Thoracic aorta (tissue), 2 donors: ENCODE measurements around the gene EMC6. TPM values are rescaled to one million over a fixed set of nuclear protein-coding genes. Genes with fewer than 3 reads are reported as not detected.
A peak's percentile ranks its signal among the peaks of the same experiment; 100 is the strongest.

Source experiments
- ATAC-seq: fragments of 150-250 bp; one replicate; pipeline ENCODE4 v1.8.0; 2017; ENCODE audit warnings: low read depth; ENCODE audit not compliant: insufficient number of reproducible peaks, low FRiP score
- DNase-seq: peaks from one replicate; pipeline ENCODE4 v3.0.0-alpha.2; 2020; ENCODE audit warnings: low spot score
- H3K27ac ChIP-seq, 2 donors: fragments of 200-600 bp; sonication (generic); 1 replicate in 1 of 2; 2 replicates in 1 of 2; pipeline ENCODE4 v1.5.1; 2016; ENCODE audit warnings: mild to moderate bottlenecking in 2 of 2, moderate library complexity in 2 of 2
- H3K27me3 ChIP-seq: fragments of 200-600 bp; sonication (generic); replicated peaks from 2 replicates; pipeline ENCODE4 v1.6.0; 2016; ENCODE audit warnings: mild to moderate bottlenecking; ENCODE audit not compliant: insufficient read depth
- H3K36me3 ChIP-seq: fragments of 200-600 bp; sonication (generic); one replicate; pipeline ENCODE4 v1.5.1; 2016
- H3K4me1 ChIP-seq, 2 donors: fragments of 200-600 bp; sonication (generic); 1 replicate in 1 of 2; 2 replicates in 1 of 2; pipeline versions ENCODE4 v1.5.1 to v1.6.0; 2016; ENCODE audit warnings: low read depth in 2 of 2, mild to moderate bottlenecking in 1 of 2; ENCODE audit not compliant: control insufficient read depth in 1 of 2
- H3K4me3 ChIP-seq: fragments of 200-600 bp; sonication (generic); 2 replicates; pipeline ENCODE4 v1.5.1; 2016; ENCODE audit warnings: mild to moderate bottlenecking
- H3K9me3 ChIP-seq: fragments of 200-600 bp; sonication (generic); 2 replicates; pipeline ENCODE4 v1.5.1; 2016
- CTCF ChIP-seq: fragments of 200-600 bp; sonication (generic); IDR thresholded peaks from one replicate; pipeline ENCODE4 v1.5.1; 2019; ENCODE audit warnings: antibody characterized with exemption
- total RNA-seq, 2 donors: library from RNA; depleted of rRNA; stranded (reverse); fragments of >200 nt; gene quantifications; one replicate each; pipeline versions ENCODE4 v1.1.0 to v1.2.3, GENCODE V29; 2016

The EMC6 gene
- total RNA-seq, 2 donors from 2014 or later, result 10.8 to 17.6 TPM

- Histone ChIP-seq H3K36me3 (peaks cover 34% of the 10 kb centered on the region), H3K27ac (no peak overlapping the region)
These were observed 40.8 kb upstream of the EMC6 start for GRCh38 chr17:3627769-3628167.

GRCh38 chr17:3630781-3631180, 37.8 kb upstream of the EMC6 start:
- no peak for TF ChIP-seq CTCF
- H3K9me3 ChIP-seq, result no peaks in the 10 kb centered on the region
- H3K4me3 ChIP-seq, result no peak overlapping the region
- H3K27me3 ChIP-seq, result no peaks in the 10 kb centered on the region
- peaks cover 21% of the 10 kb centered on the region for H3K36me3 ChIP-seq
- no peak overlapping the region for H3K27ac ChIP-seq
- ATAC-seq (no peak), DNase-seq (no peak)
- peaks cover 8 to 14% of the 10 kb centered on the region in 2 donors for H3K4me1 ChIP-seq

More at GRCh38 chr17:3627769-3628167, 40.8 kb upstream of the EMC6 start:
- H3K27me3 ChIP-seq, result no peaks in the 10 kb centered on the region
- no peak for ATAC-seq
- no peak for TF ChIP-seq CTCF
- H3K4me1 ChIP-seq, result no peaks in the 10 kb centered on the region
- H3K4me3 ChIP-seq, result no peak overlapping the region
- no peak for DNase-seq
- no peaks in the 10 kb centered on the region for H3K9me3 ChIP-seq

- Histone ChIP-seq H3K27ac (no peak overlapping the region), H3K27me3 (no peaks in the 10 kb centered on the region), H3K9me3 (no peaks in the 10 kb centered on the region), H3K4me3 (no peak overlapping the region), H3K36me3 (peaks cover 16% of the 10 kb centered on the region), H3K4me1 (peaks cover 11 to 19% of the 10 kb centered on the region in 2 donors)
- DNase-seq (no peak), ATAC-seq (no peak)
- TF ChIP-seq CTCF, result no peak
These were observed 36.3 kb upstream of the EMC6 start for GRCh38 chr17:3632287-3632686.

GRCh38 chr17:3635474-3636153, 33.0 kb upstream of the EMC6 start:
- Histone ChIP-seq H3K4me3 (peak overlapping the region; percentile 96), H3K27ac (peak overlapping the region; percentile 96 to 98), H3K4me1 (peaks cover 20 to 25% of the 10 kb centered on the region in 2 donors), H3K36me3 (no peaks in the 10 kb centered on the region), H3K27me3 (no peaks in the 10 kb centered on the region), H3K9me3 (no peaks in the 10 kb centered on the region)
- peak; percentile 17 for TF ChIP-seq CTCF
- ATAC-seq (no peak), DNase-seq (no peak)

GRCh38 chr17:3636154-3636907, 32.3 kb upstream of the EMC6 start, which contains the start of the genes CTNS and SHPK:
Gene CTNS (plus strand): TSS chr17:3636760. CDS start chr17:3640207, 3,447 bp downstream.
Gene SHPK (minus strand): TSS chr17:3636250. CDS start chr17:3636219, 31 bp downstream.
- Histone ChIP-seq H3K27me3 (no peaks in the 10 kb centered on the region), H3K27ac (peak within 1 kb of the TSS; percentile 96 to 98), H3K4me3 (peak within 1 kb of the TSS; percentile 96), H3K4me1 (peaks cover 20 to 25% of the 10 kb centered on the region in 2 donors), H3K36me3 (no peaks in the 10 kb centered on the region), H3K9me3 (no peaks in the 10 kb centered on the region)
- TF ChIP-seq CTCF, result no peak
- DNase-seq (peak; percentile 90), ATAC-seq (peak; percentile 96)
